HepG2 (cell line): ENCODE results near the gene SEC63. TPM values are rescaled to one million over a fixed set of nuclear protein-coding genes. Genes with fewer than 3 reads are reported as not detected.

Experiments
- KDM2A ChIP-seq: sonication (generic); formaldehyde crosslinking; IDR thresholded peaks from 2 replicates; pipeline ENCODE4 v1.4.0; 2020; ENCODE audit warnings: low read depth, missing genetic modification reagents, borderline replicate concordance
- LCORL ChIP-seq, 2 experiments: fragments of 450-650 bp in 1 of 2; sonication (generic) in 1 of 2; formaldehyde crosslinking in 1 of 2; IDR thresholded peaks; 2 replicates each; pipeline versions ENCODE4 v1.5.0 to v1.6.1; 2017 to 2020; ENCODE audit warnings: antibody characterized with exemption in 1 of 2, missing genetic modification reagents in 1 of 2
- NCOA1 ChIP-seq: sonication (generic); formaldehyde crosslinking; IDR thresholded peaks from 2 replicates; pipeline ENCODE4 v1.9.0; 2021; ENCODE audit warnings: missing genetic modification reagents
- RBM39 ChIP-seq: fragments of 200-400 bp; formaldehyde crosslinking; IDR thresholded peaks from one replicate; pipeline ENCODE4 v1.6.1; 2018; ENCODE audit warnings: antibody characterized with exemption, mild to moderate bottlenecking, low read depth, low read length; ENCODE audit not compliant: poor library complexity, severe bottlenecking
- RCOR2 ChIP-seq: IDR thresholded peaks from 2 replicates; pipeline ENCODE4 v1.6.1; 2016; ENCODE audit warnings: missing biosample characterization, missing genetic modification reagents
- ZKSCAN8 ChIP-seq: IDR thresholded peaks from 2 replicates; pipeline ENCODE4 v1.6.1; 2016; ENCODE audit warnings: borderline replicate concordance, missing genetic modification reagents, missing compliant biosample characterization
- ZNF329 ChIP-seq: sonication (generic); formaldehyde crosslinking; IDR thresholded peaks from 2 replicates; pipeline ENCODE4 v1.9.0; 2021; ENCODE audit warnings: low read depth, mild to moderate bottlenecking, missing genetic modification reagents
- ZNF530 ChIP-seq: sonication (generic); formaldehyde crosslinking; IDR thresholded peaks from 2 replicates; pipeline ENCODE4 v1.5.0; 2020; ENCODE audit warnings: low read depth, mild to moderate bottlenecking, missing genetic modification reagents
- ZNF543 ChIP-seq: sonication (generic); formaldehyde crosslinking; IDR thresholded peaks from 2 replicates; pipeline ENCODE4 v1.4.0; 2020; ENCODE audit warnings: mild to moderate bottlenecking, missing genetic modification reagents
- ZNF629 ChIP-seq: sonication (generic); formaldehyde crosslinking; conservative IDR thresholded peaks from 2 replicates; pipeline ENCODE4 v1.5.0; 2020; ENCODE audit warnings: missing genetic modification reagents
- ZNF672 ChIP-seq: sonication (generic); formaldehyde crosslinking; IDR thresholded peaks from 2 replicates; pipeline ENCODE4 v1.8.1; 2022; ENCODE audit warnings: missing genetic modification reagents
- ZNF776 ChIP-seq: sonication (generic); formaldehyde crosslinking; IDR thresholded peaks from 2 replicates; pipeline ENCODE4 v1.4.0; 2020; ENCODE audit warnings: mild to moderate bottlenecking, missing genetic modification reagents
- polyA plus RNA-seq, 8 experiments: library from polyadenylated mRNA; depleted of rRNA in 3 of 8; stranded (reverse) in 7 of 8; unstranded in 1 of 8; fragments of >200 nt; fragmentation: Illumina TruSeq in 4 of 8; extraction: Trizol in 4 of 8; gene quantifications; 2 replicates each; pipeline versions ENCODE4 v1.2.1 to v1.2.3, GENCODE V29; 2011 to 2016; ENCODE audit warnings: low read depth in 4 of 8, missing spikeins in 1 of 8, mixed read lengths in 1 of 8; ENCODE audit not compliant: insufficient read depth in 1 of 8
- total RNA-seq, 5 experiments: library from RNA; depleted of rRNA; stranded (reverse); fragments of >200 nt; fragmentation: Illumina TruSeq; extraction: Trizol; gene quantifications; 2 replicates each; pipeline ENCODE4 v1.2.3, GENCODE V29; 2016; ENCODE audit warnings: low read depth in 1 of 5
- TF ChIP-seq, protein P1 (sequence below): sonication (generic); formaldehyde crosslinking; IDR thresholded peaks from 2 replicates; pipeline ENCODE4 v1.5.0; 2020; ENCODE audit warnings: missing genetic modification reagents
- TF ChIP-seq, protein P2 (sequence below), 2 experiments: sonication (generic) in 1 of 2; formaldehyde crosslinking in 1 of 2; IDR thresholded peaks; 2 replicates each; pipeline versions ENCODE4 v1.5.1 to v1.6.1; 2011 to 2020; ENCODE audit warnings: borderline replicate concordance in 1 of 2, low read depth in 1 of 2, low read length in 1 of 2, mild to moderate bottlenecking in 1 of 2, missing genetic modification reagents in 1 of 2, moderate library complexity in 1 of 2
- TF ChIP-seq, protein P3 (sequence below): sonication (generic); formaldehyde crosslinking; IDR thresholded peaks from 2 replicates; pipeline ENCODE4 v1.8.1; 2023; ENCODE audit warnings: missing genetic modification reagents, mild to moderate bottlenecking, borderline replicate concordance
- TF ChIP-seq, protein P4 (sequence below): sonication (generic); formaldehyde crosslinking; IDR thresholded peaks from 2 replicates; pipeline ENCODE4 v1.5.0; 2020; ENCODE audit warnings: mild to moderate bottlenecking, missing genetic modification reagents
- TF ChIP-seq, protein P5 (sequence below): sonication (generic); formaldehyde crosslinking; IDR thresholded peaks from 2 replicates; pipeline ENCODE4 v1.8.0; 2022; ENCODE audit warnings: low read depth, missing genetic modification reagents
- TF ChIP-seq, protein P6 (sequence below): sonication (generic); formaldehyde crosslinking; IDR thresholded peaks from 2 replicates; pipeline ENCODE4 v1.8.1; 2023; ENCODE audit warnings: mild to moderate bottlenecking, missing genetic modification reagents

Gene SEC63
- total and polyA plus RNA-seq, 2 of the 13 experiments (the other 11 are each of a cell fraction or from before 2014, with no cell fraction given) = 20.2 to 45.9 TPM

DNA sequence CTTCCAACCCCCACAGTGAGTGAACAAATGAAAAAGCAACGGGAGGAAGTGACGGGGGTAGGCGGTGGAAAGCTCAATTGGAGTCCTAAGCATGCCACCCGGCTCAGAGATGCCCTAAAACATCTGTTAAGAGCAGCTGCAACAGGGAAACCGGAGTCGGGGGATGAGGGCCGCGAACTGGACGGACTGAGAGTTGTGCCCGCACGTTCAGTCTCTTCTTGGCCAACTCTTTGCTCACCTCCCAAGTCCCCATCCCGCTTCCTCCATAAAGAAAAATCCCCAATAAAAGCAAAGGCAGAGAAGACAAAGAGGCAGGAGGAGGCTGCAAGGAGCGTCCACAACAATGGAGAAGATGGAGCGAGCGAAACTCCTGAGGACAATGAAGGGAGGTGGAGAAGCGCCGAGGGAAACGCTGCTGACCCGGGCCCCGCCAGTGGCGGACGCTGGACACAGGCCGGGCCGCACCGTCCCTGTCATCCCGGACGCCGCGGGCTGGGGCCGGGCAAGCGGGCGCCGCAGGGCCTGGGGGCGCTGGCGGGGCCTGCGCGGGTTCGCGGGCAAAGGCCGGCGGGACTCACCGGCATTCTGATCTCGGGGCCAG is 600 bp downstream of the SEC63 start (continued):
- TF ChIP-seq, protein P1, sequence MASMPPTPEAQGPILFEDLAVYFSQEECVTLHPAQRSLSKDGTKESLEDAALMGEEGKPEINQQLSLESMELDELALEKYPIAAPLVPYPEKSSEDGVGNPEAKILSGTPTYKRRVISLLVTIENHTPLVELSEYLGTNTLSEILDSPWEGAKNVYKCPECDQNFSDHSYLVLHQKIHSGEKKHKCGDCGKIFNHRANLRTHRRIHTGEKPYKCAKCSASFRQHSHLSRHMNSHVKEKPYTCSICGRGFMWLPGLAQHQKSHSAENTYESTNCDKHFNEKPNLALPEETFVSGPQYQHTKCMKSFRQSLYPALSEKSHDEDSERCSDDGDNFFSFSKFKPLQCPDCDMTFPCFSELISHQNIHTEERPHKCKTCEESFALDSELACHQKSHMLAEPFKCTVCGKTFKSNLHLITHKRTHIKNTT (CRISPR knock-in tag) = no peak
- TF ChIP-seq, protein P2, sequence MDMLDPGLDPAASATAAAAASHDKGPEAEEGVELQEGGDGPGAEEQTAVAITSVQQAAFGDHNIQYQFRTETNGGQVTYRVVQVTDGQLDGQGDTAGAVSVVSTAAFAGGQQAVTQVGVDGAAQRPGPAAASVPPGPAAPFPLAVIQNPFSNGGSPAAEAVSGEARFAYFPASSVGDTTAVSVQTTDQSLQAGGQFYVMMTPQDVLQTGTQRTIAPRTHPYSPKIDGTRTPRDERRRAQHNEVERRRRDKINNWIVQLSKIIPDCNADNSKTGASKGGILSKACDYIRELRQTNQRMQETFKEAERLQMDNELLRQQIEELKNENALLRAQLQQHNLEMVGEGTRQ (IDR thresholded peaks at IDR 0.05; ENCODE audit: low read depth, low read length) = no peak
- TF ChIP-seq, protein P2 (CRISPR knock-in tag; IDR thresholded peaks at IDR 0.05; ENCODE audit: borderline replicate concordance) = no peak
- no peak for TF ChIP-seq RCOR2 (CRISPR knock-in tag)
- 0 out of 2 replicates have a peak, but pooled peaks have one; percentile 24 for TF ChIP-seq KDM2A (CRISPR knock-in tag)
- TF ChIP-seq RBM39 = no peak
- TF ChIP-seq, protein P3, sequence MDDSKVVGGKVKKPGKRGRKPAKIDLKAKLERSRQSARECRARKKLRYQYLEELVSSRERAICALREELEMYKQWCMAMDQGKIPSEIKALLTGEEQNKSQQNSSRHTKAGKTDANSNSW (CRISPR knock-in tag) = no peak
- TF ChIP-seq ZNF629 = no peak
- TF ChIP-seq ZNF776 (CRISPR knock-in tag) = 0 out of 2 replicates have a peak, but pooled peaks have one; percentile 14
- TF ChIP-seq, protein P4, sequence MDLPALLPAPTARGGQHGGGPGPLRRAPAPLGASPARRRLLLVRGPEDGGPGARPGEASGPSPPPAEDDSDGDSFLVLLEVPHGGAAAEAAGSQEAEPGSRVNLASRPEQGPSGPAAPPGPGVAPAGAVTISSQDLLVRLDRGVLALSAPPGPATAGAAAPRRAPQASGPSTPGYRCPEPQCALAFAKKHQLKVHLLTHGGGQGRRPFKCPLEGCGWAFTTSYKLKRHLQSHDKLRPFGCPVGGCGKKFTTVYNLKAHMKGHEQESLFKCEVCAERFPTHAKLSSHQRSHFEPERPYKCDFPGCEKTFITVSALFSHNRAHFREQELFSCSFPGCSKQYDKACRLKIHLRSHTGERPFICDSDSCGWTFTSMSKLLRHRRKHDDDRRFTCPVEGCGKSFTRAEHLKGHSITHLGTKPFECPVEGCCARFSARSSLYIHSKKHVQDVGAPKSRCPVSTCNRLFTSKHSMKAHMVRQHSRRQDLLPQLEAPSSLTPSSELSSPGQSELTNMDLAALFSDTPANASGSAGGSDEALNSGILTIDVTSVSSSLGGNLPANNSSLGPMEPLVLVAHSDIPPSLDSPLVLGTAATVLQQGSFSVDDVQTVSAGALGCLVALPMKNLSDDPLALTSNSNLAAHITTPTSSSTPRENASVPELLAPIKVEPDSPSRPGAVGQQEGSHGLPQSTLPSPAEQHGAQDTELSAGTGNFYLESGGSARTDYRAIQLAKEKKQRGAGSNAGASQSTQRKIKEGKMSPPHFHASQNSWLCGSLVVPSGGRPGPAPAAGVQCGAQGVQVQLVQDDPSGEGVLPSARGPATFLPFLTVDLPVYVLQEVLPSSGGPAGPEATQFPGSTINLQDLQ (CRISPR knock-in tag) = no peak
- no peak for TF ChIP-seq ZNF329 (CRISPR knock-in tag)
- TF ChIP-seq NCOA1 (CRISPR knock-in tag) = peak; percentile 63; the same call in 1 of the 2 replicates
- no peak for TF ChIP-seq ZKSCAN8 (CRISPR knock-in tag)
- TF ChIP-seq ZNF543 (CRISPR knock-in tag) = no peak
- no peak for TF ChIP-seq LCORL (IDR thresholded peaks at IDR 0.05)
- peak; percentile 58; the same call in 1 of the 2 replicates for TF ChIP-seq LCORL (CRISPR knock-in tag; IDR thresholded peaks at IDR 0.05)
- 0 out of 2 replicates have a peak, but pooled peaks have one; percentile 41 for TF ChIP-seq ZNF530
- TF ChIP-seq, protein P5, sequence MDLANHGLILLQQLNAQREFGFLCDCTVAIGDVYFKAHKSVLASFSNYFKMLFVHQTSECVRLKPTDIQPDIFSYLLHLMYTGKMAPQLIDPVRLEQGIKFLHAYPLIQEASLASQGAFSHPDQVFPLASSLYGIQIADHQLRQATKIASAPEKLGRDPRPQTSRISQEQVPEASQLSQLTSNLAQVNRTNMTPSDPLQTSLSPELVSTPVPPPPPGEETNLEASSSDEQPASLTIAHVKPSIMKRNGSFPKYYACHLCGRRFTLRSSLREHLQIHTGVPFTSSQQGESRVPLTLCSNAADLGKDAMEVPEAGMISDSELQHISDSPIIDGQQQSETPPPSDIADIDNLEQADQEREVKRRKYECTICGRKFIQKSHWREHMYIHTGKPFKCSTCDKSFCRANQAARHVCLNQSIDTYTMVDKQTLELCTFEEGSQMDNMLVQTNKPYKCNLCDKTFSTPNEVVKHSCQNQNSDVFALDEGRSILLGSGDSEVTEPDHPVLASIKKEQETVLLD = no peak
- no peak for TF ChIP-seq ZNF672 (CRISPR knock-in tag)
- TF ChIP-seq, protein P6, sequence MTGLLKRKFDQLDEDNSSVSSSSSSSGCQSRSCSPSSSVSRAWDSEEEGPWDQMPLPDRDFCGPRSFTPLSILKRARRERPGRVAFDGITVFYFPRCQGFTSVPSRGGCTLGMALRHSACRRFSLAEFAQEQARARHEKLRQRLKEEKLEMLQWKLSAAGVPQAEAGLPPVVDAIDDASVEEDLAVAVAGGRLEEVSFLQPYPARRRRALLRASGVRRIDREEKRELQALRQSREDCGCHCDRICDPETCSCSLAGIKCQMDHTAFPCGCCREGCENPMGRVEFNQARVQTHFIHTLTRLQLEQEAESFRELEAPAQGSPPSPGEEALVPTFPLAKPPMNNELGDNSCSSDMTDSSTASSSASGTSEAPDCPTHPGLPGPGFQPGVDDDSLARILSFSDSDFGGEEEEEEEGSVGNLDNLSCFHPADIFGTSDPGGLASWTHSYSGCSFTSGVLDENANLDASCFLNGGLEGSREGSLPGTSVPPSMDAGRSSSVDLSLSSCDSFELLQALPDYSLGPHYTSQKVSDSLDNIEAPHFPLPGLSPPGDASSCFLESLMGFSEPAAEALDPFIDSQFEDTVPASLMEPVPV (CRISPR knock-in tag) = no peak
